H1 (cell line): ENCODE results near the gene GALNT17. TPM values are rescaled to one million over a fixed set of nuclear protein-coding genes. Genes with fewer than 3 reads are reported as not detected.

ENCODE experiments used
- CTCF ChIA-PET: fragments of 300-600 bp; sonication (Branson Sonifier 250); formaldehyde crosslinking; loops from one replicate; lab custom pipeline; 2021; ENCODE audit not compliant: partially characterized antibody; lab: Charles Lee
- POLR2A ChIA-PET: fragments of 300-600 bp; sonication (Branson Sonifier 250); formaldehyde crosslinking; loops from one replicate; lab custom pipeline; 2021; ENCODE audit warnings: inconsistent platforms; ENCODE audit not compliant: partially characterized antibody; lab: Charles Lee
- DNase-seq, 2 experiments: peaks; one replicate each; pipeline versions ENCODE4 v3.0.0 to v3.0.0-alpha.2; 2010 to 2022; ENCODE audit warnings: low spot score in 2 of 2, low read depth in 1 of 2, mixed read lengths in 1 of 2
- FAIRE-seq: peaks from 2 replicates; lab custom pipeline; 2011; peaks lifted over from hg19 to GRCh38; lab: Jason Lieb, UNC
- H2AFZ ChIP-seq: 2 replicates; pipeline ENCODE4 v1.8.1; 2012; ENCODE audit warnings: low read length, inconsistent platforms
- H2AK5ac ChIP-seq: 2 replicates; pipeline ENCODE4 v1.6.1; 2013; ENCODE audit warnings: low read depth, low read length
- H2BK120ac ChIP-seq: replicated peaks from 2 replicates; pipeline ENCODE3; 2013; ENCODE audit warnings: low read depth, low read length, inconsistent platforms
- H2BK12ac ChIP-seq: 2 replicates; pipeline ENCODE4 v1.6.1; 2013; ENCODE audit warnings: low read depth, low read length
- H2BK15ac ChIP-seq: 2 replicates; pipeline ENCODE4 v1.6.1; 2013; ENCODE audit warnings: low read length
- H2BK20ac ChIP-seq: 2 replicates; pipeline ENCODE4 v1.6.1; 2013; ENCODE audit warnings: low read length
- H2BK5ac ChIP-seq: 2 replicates; pipeline ENCODE4 v1.6.1; 2013; ENCODE audit warnings: low read depth, low read length
- H3K14ac ChIP-seq: 2 replicates; pipeline ENCODE4 v1.6.1; 2013; ENCODE audit warnings: inconsistent platforms; ENCODE audit not compliant: insufficient read length
- H3K18ac ChIP-seq: 2 replicates; pipeline ENCODE4 v1.6.1; 2013; ENCODE audit warnings: low read length; ENCODE audit errors: extremely low read depth
- H3K23ac ChIP-seq: 2 replicates; pipeline ENCODE4 v1.6.1; 2013; ENCODE audit warnings: inconsistent platforms; ENCODE audit not compliant: insufficient read length
- H3K23me2 ChIP-seq: 2 replicates; pipeline ENCODE4 v1.6.1; 2013; ENCODE audit warnings: low read depth, low read length
- H3K27ac ChIP-seq: 2 replicates; pipeline ENCODE4 v1.6.1; 2011; ENCODE audit warnings: low read depth, low read length, inconsistent platforms
- H3K27me3 ChIP-seq, 4 experiments: replicated peaks in 1 of 4; 1 replicate in 1 of 4; 2 replicates in 3 of 4; pipeline versions ENCODE4 v1.6.1 to v1.8.1; 2011 to 2013; ENCODE audit warnings: low read length in 3 of 4, mild to moderate bottlenecking in 3 of 4, inconsistent platforms in 2 of 4, mixed read lengths in 2 of 4, moderate library complexity in 1 of 4; ENCODE audit not compliant: control insufficient read depth in 3 of 4, insufficient read depth in 3 of 4; ENCODE audit errors: extremely low read depth in 1 of 4
- H3K36me3 ChIP-seq, 4 experiments: 2 replicates each; pipeline versions ENCODE4 v1.6.1 to v1.8.1; 2011 to 2013; ENCODE audit warnings: mild to moderate bottlenecking in 4 of 4, low read length in 3 of 4, moderate library complexity in 2 of 4, control low read depth in 1 of 4, inconsistent platforms in 1 of 4; ENCODE audit not compliant: insufficient read depth in 4 of 4, control insufficient read depth in 2 of 4
- H3K4ac ChIP-seq: replicated peaks from 2 replicates; pipeline ENCODE3; 2013; ENCODE audit warnings: low read length, low read depth, mixed read lengths, inconsistent platforms; ENCODE audit not compliant: insufficient read length
- H3K4me1 ChIP-seq, 4 experiments: replicated peaks in 1 of 4; 1 replicate in 1 of 4; 2 replicates in 3 of 4; pipeline versions ENCODE4 v1.6.1 to v1.8.1; 2011 to 2013; ENCODE audit warnings: low read length in 3 of 4, inconsistent platforms in 2 of 4, mixed read lengths in 1 of 4; ENCODE audit not compliant: insufficient read depth in 4 of 4, control insufficient read depth in 3 of 4
- H3K4me2 ChIP-seq, 2 experiments: 2 replicates each; pipeline versions ENCODE4 v1.6.1 to v1.8.1; 2011 to 2013; ENCODE audit warnings: low read depth in 2 of 2, low read length in 2 of 2, control low read depth in 1 of 2, inconsistent platforms in 1 of 2, mild to moderate bottlenecking in 1 of 2; ENCODE audit not compliant: insufficient read depth in 1 of 2
- H3K4me3 ChIP-seq, 4 experiments: fragments of 200-600, 300-600 bp in 1 of 4; sonication (generic), shearing (Covaris generic), sonication (Bioruptor Twin) in 1 of 4; 2 replicates each; pipeline versions ENCODE4 v1.5.1 to v1.8.1; 2011 to 2016; ENCODE audit warnings: low read length in 4 of 4, low read depth in 3 of 4, control low read depth in 2 of 4, inconsistent platforms in 2 of 4, mild to moderate bottlenecking in 2 of 4, mixed read lengths in 1 of 4, moderate library complexity in 1 of 4; ENCODE audit not compliant: insufficient read depth in 2 of 4; ENCODE audit errors: extremely low read depth in 1 of 4
- H3K56ac ChIP-seq: replicated peaks from 2 replicates; pipeline ENCODE3; 2013; ENCODE audit warnings: low read depth, mild to moderate bottlenecking, mixed read lengths, low read length, inconsistent platforms; ENCODE audit not compliant: insufficient read length
- H3K79me1 ChIP-seq: 2 replicates; pipeline ENCODE4 v1.6.1; 2013; ENCODE audit warnings: low read depth, low read length, control low read depth
- H3K79me2 ChIP-seq, 2 experiments: 2 replicates each; pipeline versions ENCODE4 v1.6.1 to v1.8.1; 2012 to 2013; ENCODE audit warnings: low read length in 2 of 2, mild to moderate bottlenecking in 2 of 2, inconsistent platforms in 1 of 2; ENCODE audit not compliant: insufficient read depth in 2 of 2, control insufficient read depth in 1 of 2
- H3K9ac ChIP-seq, 4 experiments: replicated peaks in 1 of 4; 1 replicate in 1 of 4; 2 replicates in 3 of 4; pipeline versions ENCODE4 v1.6.1 to v1.8.1; 2011 to 2013; ENCODE audit warnings: low read depth in 3 of 4, low read length in 3 of 4, control low read depth in 2 of 4, mild to moderate bottlenecking in 2 of 4, moderate library complexity in 2 of 4, inconsistent platforms in 1 of 4; ENCODE audit errors: extremely low read depth in 1 of 4
- H3K9me3 ChIP-seq, 2 experiments: 2 replicates each; pipeline versions ENCODE4 v1.6.1 to v1.8.1; 2012 to 2013; ENCODE audit warnings: mild to moderate bottlenecking in 2 of 2, moderate library complexity in 2 of 2, control low read depth in 1 of 2, inconsistent platforms in 1 of 2, low read depth in 1 of 2, low read length in 1 of 2, mixed read lengths in 1 of 2; ENCODE audit not compliant: insufficient read depth in 2 of 2
- H4K20me1 ChIP-seq, 2 experiments: replicated peaks in 1 of 2; 2 replicates each; pipeline versions ENCODE3 to v1.8.1; 2011 to 2013; ENCODE audit warnings: inconsistent platforms in 2 of 2, low read length in 2 of 2, mild to moderate bottlenecking in 1 of 2; ENCODE audit not compliant: insufficient read depth in 2 of 2, control insufficient read depth in 1 of 2
- H4K5ac ChIP-seq: 2 replicates; pipeline ENCODE4 v1.6.1; 2013; ENCODE audit warnings: low read length, low read depth, mixed read lengths, inconsistent platforms; ENCODE audit not compliant: insufficient read length
- H4K8ac ChIP-seq: 2 replicates; pipeline ENCODE4 v1.8.0; 2013; ENCODE audit warnings: mild to moderate bottlenecking, moderate library complexity, low read length, inconsistent platforms; ENCODE audit not compliant: insufficient read depth; ENCODE audit errors: extremely low read depth
- H4K91ac ChIP-seq: replicated peaks from 2 replicates; pipeline ENCODE3; 2013; ENCODE audit warnings: low read length, mixed read lengths, inconsistent platforms; ENCODE audit not compliant: insufficient read length
- BCL11A ChIP-seq, 2 experiments: IDR thresholded peaks; one replicate each; pipeline ENCODE4 v1.6.1; 2011; ENCODE audit warnings: low read depth in 2 of 2, low read length in 2 of 2, mild to moderate bottlenecking in 2 of 2
- CBX8 ChIP-seq: fragments of 300-800, 300-1000 bp; sonication (generic); IDR thresholded peaks from 2 replicates; pipeline ENCODE4 v1.7.1; 2016; ENCODE audit warnings: low read depth, low read length, borderline replicate concordance
- CREB1 ChIP-seq: IDR thresholded peaks from 2 replicates; pipeline ENCODE4 v1.6.1; 2012; ENCODE audit warnings: inconsistent platforms
- CTCF ChIP-seq, 3 experiments: IDR thresholded peaks; 1 replicate in 2 of 3; 2 replicates in 1 of 3; pipeline versions ENCODE4 v1.5.1 to v1.6.1; 2011; ENCODE audit warnings: low read length in 3 of 3, mild to moderate bottlenecking in 3 of 3, inconsistent platforms in 2 of 3, low read depth in 1 of 3, moderate library complexity in 1 of 3; ENCODE audit not compliant: insufficient read depth in 1 of 3; ENCODE audit errors: control extremely low read depth in 1 of 3
- EZH2 ChIP-seq: fragments of 200-600 bp; sonication (generic); IDR thresholded peaks from 2 replicates; pipeline ENCODE4 v1.7.1; 2012; ENCODE audit warnings: low read depth, mild to moderate bottlenecking, moderate library complexity, low read length, inconsistent platforms; ENCODE audit not compliant: severe bottlenecking
- JUN ChIP-seq: IDR thresholded peaks from 2 replicates; pipeline ENCODE4 v1.6.1; 2011; ENCODE audit warnings: low read depth, mild to moderate bottlenecking, improper control_type of control experiment, low read length
- RBBP5 ChIP-seq: IDR thresholded peaks from 2 replicates; pipeline ENCODE4 v1.7.1; 2012; ENCODE audit warnings: low read depth, mild to moderate bottlenecking, inconsistent platforms, low read length, moderate library complexity, borderline replicate concordance
- RFX5 ChIP-seq: IDR thresholded peaks from 2 replicates; pipeline ENCODE4 v1.6.1; 2011; ENCODE audit warnings: low read depth, low read length, improper control_type of control experiment, borderline replicate concordance
- TAF7 ChIP-seq: optimal IDR thresholded peaks from 2 replicates; pipeline ENCODE3; 2011; ENCODE audit warnings: low read depth, mild to moderate bottlenecking, inconsistent platforms, low read length, moderate library complexity, borderline replicate concordance
- USF2 ChIP-seq: IDR thresholded peaks from 2 replicates; pipeline ENCODE4 v1.6.1; 2011; ENCODE audit warnings: low read length, improper control_type of control experiment
- WGBS, 2 experiments: shearing (Covaris generic) in 1 of 2; methylation state at CpG; one replicate each; pipeline versions ENCODE4 v1.1.6 to v1.1.7; 2013 to 2015; ENCODE audit warnings: low lambda C conversion rate in 2 of 2, mixed read lengths in 2 of 2, inconsistent platforms in 1 of 2, low coverage in 1 of 2, missing lambda C conversion rate in 1 of 2; ENCODE audit not compliant: insufficient replicate concordance in 2 of 2, insufficient coverage in 1 of 2, insufficient read length in 1 of 2; ENCODE audit errors: extremely low coverage in 1 of 2, missing lambda C conversion rate in 1 of 2; 5-methylcytosine and 5-hydroxymethylcytosine counted together
- polyA plus RNA-seq, 7 experiments: library from polyadenylated mRNA; depleted of rRNA in 3 of 7; stranded (reverse) in 5 of 7; unstranded in 2 of 7; fragments of >200 nt in 5 of 7; fragments of 200-250 nt in 2 of 7; gene quantifications; 1 replicate in 5 of 7; 2 replicates in 1 of 7; 4 replicates in 1 of 7; pipeline versions ENCODE4 v1.2.1 to v1.2.3, GENCODE V29; 2011 to 2013; ENCODE audit warnings: missing spikeins in 2 of 7, mixed read lengths in 2 of 7
- total RNA-seq: library from RNA; stranded (reverse); fragmentation: NEBNext Ultra II Directional; extraction: Animal tissue kit (Norgen Biotek cat#: 25700); gene quantifications from 2 replicates; pipeline ENCODE4 v1.2.1, GENCODE V29; 2021

Gene GALNT17
- total and polyA plus RNA-seq, 2 of the 8 experiments (the other 6 are each of a cell fraction or from before 2014, with no cell fraction given), result 37.7 to 47.0 TPM

GRCh38 chr7:71384094-71384493, 252.2 kb downstream of the GALNT17 start:
- Histone ChIP-seq H3K4me2 (no peak overlapping the region), H3K36me3 (peaks cover 0 to 3% (median 0%) of the 10 kb centered on the region in 4 experiments; a peak in 2 of 8 replicates), H3K4ac (no peak overlapping the region), H3K9me3 (no peaks in the 10 kb centered on the region), H3K56ac (no peak overlapping the region), H3K4me1 (peaks cover 0 to 7% (median 3%) of the 10 kb centered on the region in 4 experiments; a peak in 3 of 7 replicates), H2BK120ac (no peak overlapping the region), H3K27me3 (no peaks in the 10 kb centered on the region), H4K20me1 (peaks cover 0 to 4% of the 10 kb centered on the region in 2 experiments), H2AK5ac (no peak overlapping the region), H2AFZ (no peak overlapping the region), H2BK15ac (no peak overlapping the region), H3K4me3 (no peak overlapping the region), H2BK20ac (no peak overlapping the region), H2BK12ac (no peak overlapping the region), H2BK5ac (no peak overlapping the region), H3K23me2 (no peaks in the 10 kb centered on the region), H3K14ac (no peak overlapping the region), H3K18ac (no peak overlapping the region), H3K79me1 (peaks cover 8% of the 10 kb centered on the region; the same call in 1 of the 2 replicates), H4K91ac (no peak overlapping the region), H3K27ac (no peak overlapping the region), H4K5ac (no peak overlapping the region), H3K23ac (no peak overlapping the region), H3K79me2 (peaks cover 0 to 50% of the 10 kb centered on the region in 2 experiments; a peak in 2 of 4 replicates), H3K9ac (no peak overlapping the region), H4K8ac (no peak overlapping the region)
- POLR2A ChIA-PET, result interaction anchor here (0.9 kb wide), 1 partner anchor 172 kb away, joined by 3 read pairs; no protein-coding TSS in a partner anchor
- FAIRE-seq (no peak), DNase-seq (no peak)
- WGBS, 2 experiments, result 95% methylated on average over 5 of the region's 5 CpGs; no CpG with 5 or more reads in 1 of the 2 experiments
- CTCF ChIA-PET, result interaction anchor here (0.8 to 1.4 kb wide), 3 partner anchors 9 to 555 kb away, joined by 3 to 5 read pairs (median 3); no protein-coding TSS in a partner anchor
- no peak for TF ChIP-seq CREB1
- no peak for TF ChIP-seq RBBP5
- TF ChIP-seq TAF7, result no peak
- no peak for TF ChIP-seq CTCF (IDR thresholded peaks at IDR 0.05; ENCODE audit: control extremely low read depth in 1 of 3, insufficient read depth in 1 of 3, low read depth in 1 of 3, low read length in 3 of 3)
- TF ChIP-seq USF2, result no peak
- TF ChIP-seq CBX8, result no peak
- TF ChIP-seq BCL11A (IDR thresholded peaks at IDR 0.05; ENCODE audit: low read depth in 2 of 2, low read length in 2 of 2), result no peak
- no peak for TF ChIP-seq JUN
- no peak for TF ChIP-seq EZH2
- TF ChIP-seq RFX5, result no peak
